ENCODE results near the gene CYP3A4. TPM values are rescaled to one million over a fixed set of nuclear protein-coding genes. Genes with fewer than 3 reads are reported as not detected.

CYP3A4 gene
- total and polyA plus RNA-seq, 2 of the 13 experiments (the other 11 are each of a cell fraction or from before 2014, with no cell fraction given), result 0.11 to 0.24 TPM

- TF ChIP-seq ZNF30 (CRISPR knock-in tag; IDR thresholded peaks at IDR 0.05) (no peak), PBX3 (CRISPR knock-in tag; IDR thresholded peaks at IDR 0.05; ENCODE audit: borderline replicate concordance) (no peak), RFXANK (CRISPR knock-in tag; IDR thresholded peaks at IDR 0.05) (no peak), HNF4A (CRISPR knock-in tag; IDR thresholded peaks at IDR 0.05) (peak; percentile 55), PAWR (CRISPR knock-in tag; IDR thresholded peaks at IDR 0.05; ENCODE audit: borderline replicate concordance) (no peak), ZEB1 (IDR thresholded peaks at IDR 0.05; ENCODE audit: insufficient replicate concordance, low read depth) (no peak), KAT8 (CRISPR knock-in tag; IDR thresholded peaks at IDR 0.05) (no peak; the same call in 1 of the 2 replicates), IKZF4 (CRISPR knock-in tag; IDR thresholded peaks at IDR 0.05; ENCODE audit: borderline replicate concordance, low read depth, not compliant biosample characterization) (no peak), POLR2AphosphoS2 (IDR thresholded peaks at IDR 0.05; ENCODE audit: low read depth, low read length) (no peak), NFYB (CRISPR knock-in tag; IDR thresholded peaks at IDR 0.05) (no peak), HDAC1 (CRISPR knock-in tag; IDR thresholded peaks at IDR 0.05) (no peak), NCOA1 (CRISPR knock-in tag; IDR thresholded peaks at IDR 0.05) (0 out of 2 replicates have a peak, but pooled peaks have one; percentile 52), KLF11 (CRISPR knock-in tag; IDR thresholded peaks at IDR 0.05) (no peak), TGIF2 (CRISPR knock-in tag; IDR thresholded peaks at IDR 0.05) (peak; percentile 78; the same call in 1 of the 2 replicates), SIN3A (IDR thresholded peaks at IDR 0.05; ENCODE audit: borderline replicate concordance, low read depth, low read length) (0 out of 2 replicates have a peak, but pooled peaks have one; percentile 48), HOXA5 (CRISPR knock-in tag; IDR thresholded peaks at IDR 0.05) (no peak), CBX2 (IDR thresholded peaks at IDR 0.05; ENCODE audit: low read depth, low read length) (no peak), CBX2 (CRISPR knock-in tag; IDR thresholded peaks at IDR 0.05; ENCODE audit: low read depth) (no peak)
- TF ChIP-seq, protein P1, sequence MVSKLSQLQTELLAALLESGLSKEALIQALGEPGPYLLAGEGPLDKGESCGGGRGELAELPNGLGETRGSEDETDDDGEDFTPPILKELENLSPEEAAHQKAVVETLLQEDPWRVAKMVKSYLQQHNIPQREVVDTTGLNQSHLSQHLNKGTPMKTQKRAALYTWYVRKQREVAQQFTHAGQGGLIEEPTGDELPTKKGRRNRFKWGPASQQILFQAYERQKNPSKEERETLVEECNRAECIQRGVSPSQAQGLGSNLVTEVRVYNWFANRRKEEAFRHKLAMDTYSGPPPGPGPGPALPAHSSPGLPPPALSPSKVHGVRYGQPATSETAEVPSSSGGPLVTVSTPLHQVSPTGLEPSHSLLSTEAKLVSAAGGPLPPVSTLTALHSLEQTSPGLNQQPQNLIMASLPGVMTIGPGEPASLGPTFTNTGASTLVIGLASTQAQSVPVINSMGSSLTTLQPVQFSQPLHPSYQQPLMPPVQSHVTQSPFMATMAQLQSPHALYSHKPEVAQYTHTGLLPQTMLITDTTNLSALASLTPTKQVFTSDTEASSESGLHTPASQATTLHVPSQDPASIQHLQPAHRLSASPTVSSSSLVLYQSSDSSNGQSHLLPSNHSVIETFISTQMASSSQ (IDR thresholded peaks at IDR 0.05; ENCODE audit: low read depth), result peak; percentile 94
- TF ChIP-seq, protein P1 (CRISPR knock-in tag; IDR thresholded peaks at IDR 0.05; ENCODE audit: borderline replicate concordance), result peak; percentile 96
These were observed 45.7 kb upstream of the CYP3A4 start (continued) for GRCh38 chr7:99829524-99830160.

Measured in HepG2 (cell line).